Stimulated activated naive B cell treated with anti-CD40 and anti-IgM and Interleukin-4, amounts not matched to agents 10 μg/mL and 1 μg/mL and 100 μg/mL, for 72 hours (primary cell): ENCODE results near the gene KLHDC8A.

Source experiments
- ATAC-seq, 2 donors: fragments of 150-1000 bp; cut with Tn5 transposase; replicated peaks; 2 replicates each; pipeline ENCODE4 v1.10.0; 2021; ENCODE audit warnings: moderate library complexity in 1 of 2
- DNase-seq: peaks from one replicate; pipeline ENCODE4 v3.0.0; 2021
- H3K27ac Mint-ChIP-seq: one replicate; pipeline ENCODE4 v1.8.0; 2022; ENCODE audit warnings: mild to moderate bottlenecking, mixed read lengths
- H3K27me3 Mint-ChIP-seq, 2 donors: one replicate each; pipeline ENCODE4 v1.8.0; 2022; ENCODE audit warnings: mixed read lengths in 2 of 2
- H3K36me3 Mint-ChIP-seq, 2 donors: one replicate each; pipeline ENCODE4 v1.8.0; 2022; ENCODE audit warnings: mixed read lengths in 2 of 2, mild to moderate bottlenecking in 1 of 2
- H3K4me1 Mint-ChIP-seq, 2 donors: one replicate each; pipeline ENCODE4 v1.8.0; 2022; ENCODE audit warnings: mixed read lengths in 2 of 2, mild to moderate bottlenecking in 1 of 2
- H3K4me3 Mint-ChIP-seq, 2 donors: one replicate each; pipeline ENCODE4 v1.8.0; 2022; ENCODE audit warnings: mild to moderate bottlenecking in 2 of 2, mixed read lengths in 2 of 2, moderate library complexity in 1 of 2
- H3K9me3 Mint-ChIP-seq, 2 donors: one replicate each; pipeline ENCODE4 v1.8.0; 2022; ENCODE audit warnings: mixed read lengths in 2 of 2, mild to moderate bottlenecking in 1 of 2

Gene KLHDC8A

GRCh38 chr1:205343431-205344065 is 13.2 kb downstream of the KLHDC8A start:
- Mint-ChIP-seq H3K27ac (no peak overlapping the region), H3K4me3 (peak overlapping the region; percentile 82 to 86), H3K9me3 (no peaks in the 10 kb centered on the region), H3K27me3 (peaks cover 15 to 22% of the 10 kb centered on the region in 2 donors), H3K4me1 (peaks cover 47 to 67% of the 10 kb centered on the region in 2 donors), H3K36me3 (no peaks in the 10 kb centered on the region)
- DNase-seq (no peak), ATAC-seq (peak; percentile 26 to 41)

GRCh38 chr1:205342986-205343385 is 13.7 kb downstream of the KLHDC8A start:
- Mint-ChIP-seq H3K36me3 (no peaks in the 10 kb centered on the region), H3K4me1 (peaks cover 41 to 64% of the 10 kb centered on the region in 2 donors), H3K27ac (no peak overlapping the region), H3K9me3 (no peaks in the 10 kb centered on the region), H3K4me3 (peak overlapping the region; percentile 71 to 86), H3K27me3 (peaks cover 15 to 22% of the 10 kb centered on the region in 2 donors)
- no peak for DNase-seq
- no peak for ATAC-seq

DNA sequence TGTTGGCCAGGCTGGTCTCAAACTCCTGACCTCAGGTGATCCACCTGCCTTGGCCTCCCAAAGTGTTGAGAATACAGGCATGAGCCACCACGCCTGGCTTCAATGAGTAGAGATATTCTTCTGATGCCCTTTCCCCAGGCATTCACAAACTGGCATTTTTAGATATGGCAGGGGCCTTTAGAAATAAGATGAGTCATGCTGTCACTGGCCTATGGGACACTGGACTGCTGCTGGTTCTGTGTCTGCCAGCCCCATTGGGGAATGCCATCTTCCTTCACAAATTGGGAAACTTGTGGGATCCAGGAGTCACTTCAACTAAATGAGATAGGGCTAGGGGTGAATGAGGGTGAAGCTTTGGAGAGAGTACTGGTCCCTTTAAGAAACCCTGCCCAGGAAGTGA is 16.0 kb downstream of the KLHDC8A start:
- Mint-ChIP-seq H3K4me1 (peaks cover 35 to 61% of the 10 kb centered on the region in 2 donors), H3K27me3 (peaks cover 15 to 22% of the 10 kb centered on the region in 2 donors), H3K9me3 (no peaks in the 10 kb centered on the region), H3K36me3 (no peaks in the 10 kb centered on the region), H3K4me3 (no peak overlapping the region), H3K27ac (peak overlapping the region; percentile 42)
- no peak for DNase-seq
- no peak for ATAC-seq

GRCh38 chr1:205339717-205340116 is 17.0 kb downstream of the KLHDC8A start:
- Mint-ChIP-seq H3K4me3 (no peak overlapping the region), H3K27me3 (peaks cover 13 to 19% of the 10 kb centered on the region in 2 donors)
- DNase-seq, result peak; percentile 54

GRCh38 chr1:205339197-205339702 is 17.5 kb downstream of the KLHDC8A start:
- Mint-ChIP-seq H3K27ac (no peak overlapping the region), H3K36me3 (no peaks in the 10 kb centered on the region), H3K27me3 (peaks cover 8 to 14% of the 10 kb centered on the region in 2 donors), H3K4me3 (no peak overlapping the region), H3K4me1 (peaks cover 30 to 54% of the 10 kb centered on the region in 2 donors), H3K9me3 (no peaks in the 10 kb centered on the region)
- DNase-seq (no peak), ATAC-seq (peak; percentile 10 to 34)

More at GRCh38 chr1:205339717-205340116, 17.0 kb downstream of the KLHDC8A start:
- Mint-ChIP-seq H3K36me3 (no peaks in the 10 kb centered on the region), H3K4me1 (peaks cover 35 to 59% of the 10 kb centered on the region in 2 donors), H3K9me3 (no peaks in the 10 kb centered on the region), H3K27ac (no peak overlapping the region)
- peak; percentile 89 to 91 for ATAC-seq

- no peak overlapping the region for H3K4me3 Mint-ChIP-seq
- no peaks in the 10 kb centered on the region for H3K36me3 Mint-ChIP-seq
- DNase-seq, result no peak
- no peaks in the 10 kb centered on the region for H3K9me3 Mint-ChIP-seq
- H3K27me3 Mint-ChIP-seq, result peaks cover 6 to 15% of the 10 kb centered on the region in 2 donors
- H3K27ac Mint-ChIP-seq, result no peak overlapping the region
- ATAC-seq, result no peak
- peaks cover 25 to 46% of the 10 kb centered on the region in 2 donors for H3K4me1 Mint-ChIP-seq
These were observed 18.7 kb downstream of the KLHDC8A start for GRCh38 chr1:205338011-205338410.

- Mint-ChIP-seq H3K36me3 (no peaks in the 10 kb centered on the region), H3K4me1 (peaks cover 22 to 41% of the 10 kb centered on the region in 2 donors), H3K27me3 (peaks cover 2 to 10% of the 10 kb centered on the region in 2 donors), H3K9me3 (no peaks in the 10 kb centered on the region), H3K27ac (no peak overlapping the region), H3K4me3 (no peak overlapping the region)
- DNase-seq, result no peak
- ATAC-seq, result no peak
These were observed 19.2 kb downstream of the KLHDC8A start for GRCh38 chr1:205337481-205337880.

GRCh38 chr1:205335692-205336091 is 21.0 kb downstream of the KLHDC8A start:
- Mint-ChIP-seq H3K27ac (no peak overlapping the region), H3K4me1 (peaks cover 21 to 29% of the 10 kb centered on the region in 2 donors), H3K27me3 (peaks cover 0 to 8% of the 10 kb centered on the region in 2 donors)

GRCh38 chr1:205332015-205332791 is 24.5 kb downstream of the KLHDC8A start:
- no peaks in the 10 kb centered on the region for H3K36me3 Mint-ChIP-seq
- no peak for ATAC-seq
- peaks cover under 1 to 14% of the 10 kb centered on the region in 2 donors for H3K27me3 Mint-ChIP-seq
- H3K4me1 Mint-ChIP-seq, result peaks cover 0 to 4% of the 10 kb centered on the region in 2 donors
- no peak overlapping the region for H3K27ac Mint-ChIP-seq
- H3K4me3 Mint-ChIP-seq, result no peak overlapping the region
- no peak for DNase-seq
- no peaks in the 10 kb centered on the region for H3K9me3 Mint-ChIP-seq

More at GRCh38 chr1:205335692-205336091, 21.0 kb downstream of the KLHDC8A start:
- Mint-ChIP-seq H3K4me3 (no peak overlapping the region), H3K36me3 (no peaks in the 10 kb centered on the region), H3K9me3 (no peaks in the 10 kb centered on the region)
- peak; percentile 68 for DNase-seq
- peak; percentile 70 to 75 for ATAC-seq

- no peak for ATAC-seq
- DNase-seq, result no peak
- Mint-ChIP-seq H3K27me3 (peaks cover 5 to 19% of the 10 kb centered on the region in 2 donors), H3K9me3 (no peaks in the 10 kb centered on the region), H3K4me1 (peaks cover 5 to 7% of the 10 kb centered on the region in 2 donors), H3K4me3 (no peak overlapping the region), H3K27ac (no peak overlapping the region), H3K36me3 (no peaks in the 10 kb centered on the region)
These were observed 26.6 kb downstream of the KLHDC8A start for GRCh38 chr1:205330150-205330549.

GRCh38 chr1:205329719-205330118 is 27.0 kb downstream of the KLHDC8A start:
- Mint-ChIP-seq H3K27ac (no peak overlapping the region), H3K4me3 (no peak overlapping the region), H3K36me3 (no peaks in the 10 kb centered on the region), H3K4me1 (peaks cover 9 to 11% of the 10 kb centered on the region in 2 donors), H3K27me3 (peaks cover 5 to 19% of the 10 kb centered on the region in 2 donors), H3K9me3 (no peaks in the 10 kb centered on the region)
- ATAC-seq, result no peak
- no peak for DNase-seq

- DNase-seq (no peak), ATAC-seq (no peak)
- Mint-ChIP-seq H3K36me3 (no peaks in the 10 kb centered on the region), H3K4me1 (peaks cover 15 to 18% of the 10 kb centered on the region in 2 donors), H3K9me3 (no peaks in the 10 kb centered on the region), H3K27ac (no peak overlapping the region), H3K27me3 (peaks cover 5 to 17% of the 10 kb centered on the region in 2 donors), H3K4me3 (no peak overlapping the region)
These were observed 28.2 kb downstream of the KLHDC8A start for GRCh38 chr1:205328476-205328875.

- H3K27me3 Mint-ChIP-seq, result peaks cover 5 to 14% of the 10 kb centered on the region in 2 donors
- H3K4me3 Mint-ChIP-seq, result no peak overlapping the region
- no peak overlapping the region for H3K27ac Mint-ChIP-seq
- no peaks in the 10 kb centered on the region for H3K9me3 Mint-ChIP-seq
- H3K36me3 Mint-ChIP-seq, result no peaks in the 10 kb centered on the region
- H3K4me1 Mint-ChIP-seq, result peaks cover 18 to 25% of the 10 kb centered on the region in 2 donors
- no peak for ATAC-seq
- no peak for DNase-seq
These were observed 29.8 kb downstream of the KLHDC8A start for GRCh38 chr1:205326812-205327466.

DNA sequence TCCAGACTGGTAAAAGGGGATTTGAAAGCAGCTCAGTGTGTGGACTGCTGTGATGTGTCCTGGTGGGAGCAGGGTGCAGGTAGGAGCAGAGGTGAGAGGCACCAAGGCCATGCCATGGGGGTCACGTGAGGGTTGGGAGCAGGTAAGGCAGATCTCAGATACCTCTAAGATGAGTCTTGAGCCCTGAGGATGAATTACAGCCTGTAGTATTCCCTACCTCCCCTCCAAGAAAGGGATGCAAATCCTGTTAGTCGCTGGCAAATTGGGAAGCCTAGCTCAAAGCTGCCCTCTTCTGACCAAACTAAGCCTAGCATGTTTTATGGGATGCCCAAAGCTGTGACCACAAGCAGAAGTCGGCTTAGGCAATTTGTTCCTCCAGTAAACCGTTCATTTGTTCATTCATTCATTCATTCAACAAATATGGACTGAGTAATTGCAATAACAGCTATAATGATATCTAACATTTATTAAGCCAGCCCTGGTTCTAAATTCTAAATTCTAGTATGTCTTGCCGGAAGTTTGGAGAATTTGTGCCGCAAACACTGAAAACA is 31.3 kb downstream of the KLHDC8A start:
- DNase-seq (peak; percentile 47), ATAC-seq (peak; percentile 13 to 20)
- H3K36me3 Mint-ChIP-seq, result peaks cover 0 to 1% of the 10 kb centered on the region in 2 donors
- no peaks in the 10 kb centered on the region for H3K9me3 Mint-ChIP-seq
- no peak overlapping the region for H3K27ac Mint-ChIP-seq
- peaks cover 15 to 32% of the 10 kb centered on the region in 2 donors for H3K4me1 Mint-ChIP-seq
- peaks cover 5 to 8% of the 10 kb centered on the region in 2 donors for H3K27me3 Mint-ChIP-seq
- H3K4me3 Mint-ChIP-seq, result no peak overlapping the region
